ENCODE measurements around the gene POLD2.

- no peak for TF ChIP-seq POLR2AphosphoS5 (IDR thresholded peaks at IDR 0.05; ENCODE audit: insufficient read depth, low read depth, low read length)
- TF ChIP-seq CTCF (IDR thresholded peaks at IDR 0.05; ENCODE audit: extremely low read depth in 1 of 2, insufficient read depth in 1 of 2, low read depth in 1 of 2, low read length in 2 of 2) = no peak
- TF ChIP-seq MYC (IDR thresholded peaks at IDR 0.05; ENCODE audit: low read depth, low read length) = no peak
Observed at GRCh38 chr7:44156453-44157010, 33.2 kb upstream of the POLD2 start.
